Heart left ventricle (tissue), 16 donors: ENCODE data around the gene CAMTA1. TPM values are rescaled to one million over a fixed set of nuclear protein-coding genes. Genes with fewer than 3 reads are reported as not detected.

ENCODE experiments used
- ATAC-seq, 4 donors: fragments of 200-7000 bp; cut with Tn5 transposase; one replicate each; pipeline ENCODE4 v1.9.1; 2020 to 2022; ENCODE audit warnings: moderate library complexity in 4 of 4, mild to moderate bottlenecking in 3 of 4, moderate number of reproducible peaks in 1 of 4
- DNase-seq, 5 donors: peaks; one replicate each; pipeline ENCODE4 v3.0.0-alpha.2; 2020
- H3K27ac ChIP-seq, 12 donors: fragments of 200-600 bp; sonication (generic) in 4 of 12; one replicate each; pipeline versions ENCODE4 v1.5.0 to v1.8.0; 2016 to 2022; ENCODE audit warnings: mild to moderate bottlenecking in 2 of 12
- H3K27me3 ChIP-seq, 9 donors: fragments of 200-600 bp; sonication (generic) in 2 of 9; one replicate each; pipeline versions ENCODE4 v1.5.1 to v1.8.0; 2016 to 2022; ENCODE audit warnings: mild to moderate bottlenecking in 3 of 9
- H3K36me3 ChIP-seq, 9 donors: fragments of 200-600 bp; sonication (generic) in 2 of 9; one replicate each; pipeline versions ENCODE4 v1.5.0 to v1.8.0; 2018 to 2022; ENCODE audit warnings: mild to moderate bottlenecking in 2 of 9
- H3K4me1 ChIP-seq, 12 donors: fragments of 200-600 bp; sonication (generic) in 4 of 12; one replicate each; pipeline versions ENCODE4 v1.5.0 to v1.8.0; 2016 to 2022; ENCODE audit warnings: mild to moderate bottlenecking in 3 of 12
- H3K4me3 ChIP-seq, 12 donors: fragments of 200-600 bp; sonication (generic) in 4 of 12; one replicate each; pipeline versions ENCODE4 v1.5.0 to v1.8.0; 2017 to 2022; ENCODE audit warnings: mild to moderate bottlenecking in 9 of 12, moderate library complexity in 4 of 12
- H3K9me3 ChIP-seq, 12 donors: fragments of 200-600 bp; sonication (generic) in 4 of 12; one replicate each; pipeline versions ENCODE4 v1.5.0 to v1.8.0; 2016 to 2022; ENCODE audit warnings: mild to moderate bottlenecking in 1 of 12
- CTCF ChIP-seq, 12 donors: fragments of 200-600 bp; sonication (generic) in 4 of 12; IDR thresholded peaks; one replicate each; pipeline versions ENCODE4 v1.5.0 to v1.8.0; 2018 to 2022; ENCODE audit warnings: antibody characterized with exemption in 12 of 12, mild to moderate bottlenecking in 5 of 12
- POLR2A ChIP-seq, 2 donors: fragments of 450-650 bp; IDR thresholded peaks; one replicate each; pipeline ENCODE4 v1.6.1; 2017; ENCODE audit warnings: antibody characterized with exemption in 2 of 2, mild to moderate bottlenecking in 2 of 2, moderate library complexity in 2 of 2
- WGBS, 4 donors: extraction: QIAGEN DNeasy Blood & Tissue Kit in 2 of 4; methylation state at CpG; one replicate each; pipeline versions ENCODE4 v1.1.5 to v1.1.7; 2013 to 2018; 5-methylcytosine and 5-hydroxymethylcytosine counted together
- intact Hi-C, 10 donors: fragments of 100-400 bp; cut with DNase I; formaldehyde crosslinking; loops; one replicate each; pipeline versions ENCODE4 v1.11.1 to v1.14.2; 2022
- polyA plus RNA-seq, 2 donors: library from polyadenylated mRNA; stranded (reverse); fragments of 200-250 nt; gene quantifications; one replicate each; pipeline ENCODE4 v1.2.3, GENCODE V29; 2013
- total RNA-seq, 9 donors: library from RNA; depleted of rRNA in 2 of 9; stranded (reverse); fragments of >200 nt in 2 of 9; fragmentation: NEBNext Ultra II Directional in 3 of 9; extraction: Animal tissue kit (Norgen Biotek cat#: 25700) in 3 of 9; gene quantifications; one replicate each; pipeline versions ENCODE4 v1.1.0 to v1.2.4, GENCODE V29; 2016 to 2023
- donor health status: ischemic (EF 13 %, LVEDD 7.1; RV severe dilation, severe dysfunction).
- donor health status: healthy with polysubstance abuse.
- donor health status: DM: no; HTN: yes; CAD: no.
- donor health status: DM: no; HTN: no; CAD: no.
- donor health status: ischemic (EF 25% LVEDD 6.9; RV normal size, moderate dysfunction).
- donor health status: ischemic (EF 25% LVEDD 5.7; RV mildly dilated, moderate dysfunction).
- donor health status: healthy.
- donor health status: DM: yes; HTN: yes; CAD: no.
- donor health status: ischemic (EF 35%, LVEDD 5.7; RV mildly dilated, moderate dysfunction).
- donor health status: nonischemic (EF 11% LVEDD 7.7; RV severe dilation, severe dysfunction).
- donor health status: DM: yes; HTN: yes; CAD: no.
- donor health status: PGD.
- donor health status: ischemic (EF 29% LVEDD 5.4; RV normal size, mild dysfunction).
- donor health status: nonischemic (EF 23%, LVEDD 6.1; RV moderate dilation, normal function).

Gene CAMTA1
- total and polyA plus RNA-seq, 11 donors = 114 to 303 (median 137) TPM

GRCh38 chr1:7406641-7407543 lies 621.6 kb downstream of the CAMTA1 start:
- intact Hi-C loops = no loop called here
- H3K4me1 ChIP-seq = no peaks in the 10 kb centered on the region
- TF ChIP-seq CTCF (IDR thresholded peaks at IDR 0.05) (no peak), POLR2A (IDR thresholded peaks at IDR 0.05) (no peak)
- WGBS, 4 donors = 93 to 95% (median 94%) methylated on average over 18 of the region's 18 CpGs
- DNase-seq = no peak
- no peaks in the 10 kb centered on the region for H3K36me3 ChIP-seq
- H3K27ac ChIP-seq = no peak overlapping the region
- ATAC-seq = no peak
- H3K27me3 ChIP-seq = no peaks in the 10 kb centered on the region
- H3K4me3 ChIP-seq = no peak overlapping the region
- H3K9me3 ChIP-seq = no peaks in the 10 kb centered on the region

- no peaks in the 10 kb centered on the region for H3K4me1 ChIP-seq
- H3K36me3 ChIP-seq = no peaks in the 10 kb centered on the region
- no peaks in the 10 kb centered on the region for H3K27me3 ChIP-seq
- no peak overlapping the region for H3K27ac ChIP-seq
- TF ChIP-seq CTCF (IDR thresholded peaks at IDR 0.05) = no peak
- no peak for TF ChIP-seq POLR2A (IDR thresholded peaks at IDR 0.05)
- no peak for DNase-seq
- intact Hi-C loops = no loop called here
- WGBS, 4 donors = 93 to 97% (median 95%) methylated on average over 4 to 7 of the region's 7 CpGs
- no peak overlapping the region for H3K4me3 ChIP-seq
- no peak for ATAC-seq
- H3K9me3 ChIP-seq = no peaks in the 10 kb centered on the region
These were observed 622.3 kb downstream of the CAMTA1 start for GRCh38 chr1:7407544-7407895.

- no peak for ATAC-seq
- Histone ChIP-seq H3K27ac (no peak overlapping the region), H3K27me3 (no peaks in the 10 kb centered on the region), H3K4me1 (no peaks in the 10 kb centered on the region), H3K36me3 (no peaks in the 10 kb centered on the region), H3K9me3 (no peaks in the 10 kb centered on the region), H3K4me3 (no peak overlapping the region)
- WGBS, 4 donors = 92 to 96% (median 94%) methylated on average over 14 to 23 of the region's 23 CpGs
- TF ChIP-seq POLR2A (IDR thresholded peaks at IDR 0.05) (no peak), CTCF (IDR thresholded peaks at IDR 0.05) (no peak)
- intact Hi-C loops = no loop called here
- DNase-seq = no peak
These were observed 622.9 kb downstream of the CAMTA1 start for GRCh38 chr1:7407980-7408770.

DNA sequence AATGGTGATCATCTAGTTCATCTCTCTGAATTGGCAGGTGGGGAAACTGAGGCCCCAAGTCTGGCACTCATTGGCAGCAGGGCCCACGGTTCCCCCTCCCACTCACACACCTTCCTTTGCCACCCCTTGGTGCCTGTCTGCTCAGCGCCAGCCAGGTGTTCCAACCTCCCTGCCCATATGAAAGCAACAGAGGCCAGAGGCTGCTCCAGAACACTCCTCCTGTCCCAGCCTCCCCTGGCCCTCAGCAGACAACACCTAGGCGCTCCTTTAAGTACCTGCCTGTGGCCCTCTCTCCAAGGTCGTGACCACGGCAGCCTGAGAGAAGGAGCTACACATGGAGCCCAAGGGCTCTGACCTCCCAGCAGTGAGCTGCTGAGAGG lies 623.5 kb downstream of the CAMTA1 start:
- TF ChIP-seq CTCF (IDR thresholded peaks at IDR 0.05) = no peak
- TF ChIP-seq POLR2A (IDR thresholded peaks at IDR 0.05) = no peak
- Histone ChIP-seq H3K9me3 (no peaks in the 10 kb centered on the region), H3K36me3 (no peaks in the 10 kb centered on the region), H3K4me1 (no peaks in the 10 kb centered on the region), H3K27ac (no peak overlapping the region), H3K27me3 (no peaks in the 10 kb centered on the region), H3K4me3 (no peak overlapping the region)
- no peak for DNase-seq
- no peak for ATAC-seq
- intact Hi-C loops = no loop called here
- 84 to 93% (median 88%) methylated on average over 5 of the region's 5 CpGs for WGBS, 4 donors
